GM12892 (cell line): ENCODE results near the gene SHMT2.

Experiments
- POLR2A ChIP-seq: IDR thresholded peaks from 2 replicates; pipeline ENCODE4 v1.6.1; 2011; ENCODE audit warnings: low read depth, low read length, control low read depth
- POLR2AphosphoS5 ChIP-seq: IDR thresholded peaks from 2 replicates; pipeline ENCODE4 v1.6.1; 2011; ENCODE audit warnings: low read depth, low read length, control low read depth
- TAF1 ChIP-seq: IDR thresholded peaks from 2 replicates; pipeline ENCODE4 v1.6.1; 2011; ENCODE audit warnings: low read depth, mild to moderate bottlenecking, control low read depth, low read length, borderline replicate concordance

GRCh38 chr12:57219993-57220754, 9.3 kb upstream of the SHMT2 start:
- no peak for TF ChIP-seq POLR2AphosphoS5
- TF ChIP-seq TAF1: no peak
- TF ChIP-seq POLR2A: no peak
